CD4-positive, alpha-beta memory T cell (primary cell): ENCODE results near the gene TTN. TPM values are rescaled to one million over a fixed set of nuclear protein-coding genes. Genes with fewer than 3 reads are reported as not detected.

ENCODE experiments used
- CTCF ChIA-PET: fragments of 350-600 bp; sonication (Branson Sonifier 250); formaldehyde crosslinking; loops from one replicate; lab custom pipeline; 2021; ENCODE audit warnings: inconsistent platforms; ENCODE audit not compliant: partially characterized antibody; lab: Charles Lee
- POLR2A ChIA-PET: fragments of 350-600 bp; sonication (Branson Sonifier 250); formaldehyde crosslinking; loops from one replicate; lab custom pipeline; 2021; ENCODE audit not compliant: partially characterized antibody; lab: Charles Lee
- DNase-seq, 5 donors: peaks; one replicate each; pipeline versions ENCODE4 v3.0.0 to v3.0.0-alpha.2; 2020 to 2022; ENCODE audit warnings: mixed read lengths in 1 of 5
- H3K27ac ChIP-seq: one replicate; pipeline ENCODE4 v1.7.0; 2013; ENCODE audit warnings: low read depth, low read length
- H3K27me3 ChIP-seq: 2 replicates; pipeline ENCODE4 v1.7.0; 2013; ENCODE audit warnings: mild to moderate bottlenecking, low read length, moderate library complexity; ENCODE audit not compliant: insufficient read depth
- H3K36me3 ChIP-seq: 2 replicates; pipeline ENCODE4 v1.7.0; 2013; ENCODE audit warnings: mild to moderate bottlenecking, low read length, moderate library complexity; ENCODE audit not compliant: insufficient read depth
- H3K4me1 ChIP-seq: 2 replicates; pipeline ENCODE4 v1.7.0; 2013; ENCODE audit warnings: mild to moderate bottlenecking, low read length, moderate library complexity; ENCODE audit not compliant: insufficient read depth
- H3K4me3 ChIP-seq, 2 donors: one replicate each; pipeline ENCODE4 v1.7.0; 2013; ENCODE audit warnings: low read length in 2 of 2, mild to moderate bottlenecking in 1 of 2
- H3K9me3 ChIP-seq, 2 donors: one replicate each; pipeline ENCODE4 v1.7.0; 2013; ENCODE audit warnings: low read length in 2 of 2, control low read depth in 1 of 2; ENCODE audit not compliant: control insufficient read depth in 1 of 2
- H3K27ac Mint-ChIP-seq, 7 donors: one replicate each; pipeline ENCODE4 v1.8.0; 2020 to 2021; ENCODE audit warnings: mixed read lengths in 7 of 7, mild to moderate bottlenecking in 6 of 7, inconsistent platforms in 3 of 7, moderate library complexity in 3 of 7
- H3K27me3 Mint-ChIP-seq, 2 donors: one replicate each; pipeline ENCODE4 v1.8.0; 2020 to 2021; ENCODE audit warnings: mixed read lengths in 2 of 2
- H3K36me3 Mint-ChIP-seq, 2 donors: one replicate each; pipeline ENCODE4 v1.8.0; 2020 to 2021; ENCODE audit warnings: mixed read lengths in 2 of 2, inconsistent platforms in 1 of 2, mild to moderate bottlenecking in 1 of 2
- H3K4me1 Mint-ChIP-seq, 4 donors: one replicate each; pipeline ENCODE4 v1.8.0; 2020 to 2021; ENCODE audit warnings: mixed read lengths in 4 of 4, mild to moderate bottlenecking in 1 of 4
- H3K4me3 Mint-ChIP-seq, 8 donors: one replicate each; pipeline ENCODE4 v1.8.0; 2020 to 2021; ENCODE audit warnings: mixed read lengths in 8 of 8, mild to moderate bottlenecking in 7 of 8, moderate library complexity in 6 of 8, inconsistent platforms in 3 of 8
- H3K9me3 Mint-ChIP-seq, 8 donors: one replicate each; pipeline ENCODE4 v1.8.0; 2020 to 2021; ENCODE audit warnings: mixed read lengths in 8 of 8, mild to moderate bottlenecking in 5 of 8, inconsistent platforms in 3 of 8, moderate library complexity in 1 of 8
- intact Hi-C: fragments of 100-400 bp; cut with micrococcal nuclease; formaldehyde crosslinking; loops from one replicate; pipeline ENCODE4 v1.15.1; 2023
- polyA plus RNA-seq, 2 donors: library from polyadenylated mRNA; unstranded; fragments of 300-500 nt; fragmentation: Illumina TruSeq; gene quantifications; one replicate each; pipeline ENCODE4 v1.2.3, GENCODE V29; 2021
- total RNA-seq, 2 experiments: library from RNA; stranded (reverse); gene quantifications; one replicate each; pipeline ENCODE4 v1.2.3, GENCODE V29; 2021

The TTN gene
- total and polyA plus RNA-seq, 4 experiments from 2014 or later = 0.22 to 8.6 (median 5.0) TPM

DNA sequence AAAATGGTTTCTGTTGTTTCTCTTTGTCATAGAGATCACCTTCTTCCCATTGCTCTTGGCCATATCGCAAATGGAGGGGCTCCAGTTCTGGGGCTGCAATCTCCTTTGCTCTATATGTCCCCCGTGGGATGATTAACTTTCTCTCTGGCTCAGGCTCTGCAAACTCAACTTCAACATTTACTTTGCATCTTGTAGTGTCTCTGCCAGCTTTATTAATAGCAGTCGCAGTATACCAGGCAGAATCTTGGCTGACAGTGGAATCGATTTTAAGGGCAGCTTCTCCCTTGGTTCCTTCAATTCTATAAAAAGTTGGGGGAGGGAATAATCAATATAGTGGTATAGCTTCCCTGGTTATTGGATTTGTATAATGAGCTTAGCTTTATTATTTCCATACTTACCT, 30.5 kb downstream of the TTN start:
- no peak for DNase-seq
- intact Hi-C loops = no loop called here
- no peak overlapping the region for H3K4me3 ChIP-seq
- CTCF ChIA-PET = no interaction called here
- Mint-ChIP-seq H3K4me3 (no peak overlapping the region), H3K36me3 (peaks cover 2 to 10% of the 10 kb centered on the region in 2 donors), H3K27me3 (no peaks in the 10 kb centered on the region), H3K4me1 (no peaks in the 10 kb centered on the region), H3K9me3 (peaks cover 0 to 7% (median 0%) of the 10 kb centered on the region in 8 donors), H3K27ac (no peak overlapping the region)
- H3K27ac ChIP-seq = no peak overlapping the region
- H3K36me3 ChIP-seq = no peaks in the 10 kb centered on the region
- H3K27me3 ChIP-seq = no peaks in the 10 kb centered on the region
- H3K4me1 ChIP-seq = no peaks in the 10 kb centered on the region
- POLR2A ChIA-PET = no interaction called here
- H3K9me3 ChIP-seq = no peaks in the 10 kb centered on the region

GRCh38 chr2:178775975-178776374, 31.2 kb downstream of the TTN start:
- peaks cover 0 to 7% (median 0%) of the 10 kb centered on the region in 8 donors for H3K9me3 Mint-ChIP-seq
- H3K27me3 Mint-ChIP-seq = no peaks in the 10 kb centered on the region
- no peak overlapping the region for H3K4me3 ChIP-seq
- H3K4me1 Mint-ChIP-seq = no peaks in the 10 kb centered on the region
- CTCF ChIA-PET = interaction anchor here (0.8 kb wide), 1 partner anchor 25 kb away, joined by 4 read pairs; no protein-coding TSS in a partner anchor
- peaks cover 2 to 10% of the 10 kb centered on the region in 2 donors for H3K36me3 Mint-ChIP-seq
- no peak overlapping the region for H3K27ac ChIP-seq
- H3K36me3 ChIP-seq = no peaks in the 10 kb centered on the region
- H3K27ac Mint-ChIP-seq = no peak overlapping the region
- no peaks in the 10 kb centered on the region for H3K27me3 ChIP-seq
- POLR2A ChIA-PET = no interaction called here
- no peak for DNase-seq
- H3K4me1 ChIP-seq = no peaks in the 10 kb centered on the region
- intact Hi-C loops = no loop called here
- H3K4me3 Mint-ChIP-seq = no peak overlapping the region
- no peaks in the 10 kb centered on the region for H3K9me3 ChIP-seq

- Mint-ChIP-seq H3K4me1 (no peaks in the 10 kb centered on the region), H3K36me3 (peaks cover under 1 to 2% of the 10 kb centered on the region in 2 donors), H3K9me3 (peaks cover 0 to 3% (median 0%) of the 10 kb centered on the region in 8 donors), H3K27ac (no peak overlapping the region), H3K27me3 (no peaks in the 10 kb centered on the region), H3K4me3 (no peak overlapping the region)
- no peak overlapping the region for H3K4me3 ChIP-seq
- H3K27me3 ChIP-seq = no peaks in the 10 kb centered on the region
- H3K27ac ChIP-seq = no peak overlapping the region
- no peaks in the 10 kb centered on the region for H3K36me3 ChIP-seq
- no peaks in the 10 kb centered on the region for H3K9me3 ChIP-seq
- CTCF ChIA-PET = no interaction called here
- intact Hi-C loops = no loop called here
- DNase-seq = no peak
- POLR2A ChIA-PET = no interaction called here
- no peaks in the 10 kb centered on the region for H3K4me1 ChIP-seq
Observed at GRCh38 chr2:178770518-178770917, 36.7 kb downstream of the TTN start.

DNA sequence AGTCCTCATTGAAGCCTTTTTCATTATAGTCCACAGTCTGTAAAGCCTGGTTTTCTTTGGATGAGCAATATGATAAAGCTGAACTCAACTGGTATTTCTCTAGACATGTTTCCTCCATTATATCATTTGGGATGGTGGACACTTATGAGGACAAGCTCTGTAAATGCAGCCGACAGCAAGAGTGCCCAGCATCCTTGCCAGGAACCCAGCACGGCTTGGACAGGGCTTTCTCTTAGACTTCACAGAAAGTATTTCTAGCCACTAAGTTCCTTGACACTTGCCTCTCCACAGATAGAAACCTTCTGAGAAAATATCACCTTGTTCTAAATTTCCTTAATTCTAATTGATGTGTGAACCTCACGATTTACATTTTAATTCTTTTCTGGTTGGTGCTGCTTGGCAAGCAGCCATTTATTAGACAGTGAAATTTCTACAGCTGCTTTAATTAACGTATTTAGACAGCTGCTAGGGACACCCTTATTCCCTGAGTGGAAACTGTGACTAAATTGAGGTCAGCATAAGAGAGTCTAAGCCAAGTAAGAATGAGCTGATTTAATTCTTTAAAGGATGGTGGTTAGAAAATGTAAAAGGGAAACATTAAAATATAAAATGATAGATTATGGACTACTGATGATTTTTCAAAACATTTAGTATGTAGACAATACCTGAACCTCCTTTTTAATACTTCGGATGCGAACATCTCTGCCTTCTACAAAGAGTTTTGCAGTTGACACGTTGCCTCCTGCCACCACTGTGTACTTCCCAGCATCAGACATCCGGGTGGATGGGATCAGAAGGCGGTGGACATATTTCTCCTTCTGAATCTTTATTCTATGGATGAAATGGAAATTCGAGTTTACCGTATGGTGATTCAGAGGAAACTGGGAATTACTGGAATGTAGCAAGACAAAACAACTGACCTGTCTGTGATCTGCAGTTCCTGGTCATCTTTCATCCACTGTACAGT, 39.8 kb downstream of the TTN start:
- H3K9me3 ChIP-seq = no peaks in the 10 kb centered on the region
- H3K4me1 ChIP-seq = no peaks in the 10 kb centered on the region
- intact Hi-C loops = no loop called here
- H3K4me3 ChIP-seq = no peak overlapping the region
- peak overlapping the region in 1 of 7 donors; percentile 42 for H3K27ac Mint-ChIP-seq
- H3K27me3 Mint-ChIP-seq = no peaks in the 10 kb centered on the region
- no peaks in the 10 kb centered on the region for H3K4me1 Mint-ChIP-seq
- peaks cover 0 to 4% of the 10 kb centered on the region in 2 donors for H3K36me3 Mint-ChIP-seq
- H3K9me3 Mint-ChIP-seq = peaks cover 0 to 2% (median 0%) of the 10 kb centered on the region in 8 donors
- no peak overlapping the region for H3K4me3 Mint-ChIP-seq
- no peaks in the 10 kb centered on the region for H3K27me3 ChIP-seq
- no peak for DNase-seq
- POLR2A ChIA-PET = no interaction called here
- no peaks in the 10 kb centered on the region for H3K36me3 ChIP-seq
- CTCF ChIA-PET = no interaction called here
- H3K27ac ChIP-seq = no peak overlapping the region

DNA sequence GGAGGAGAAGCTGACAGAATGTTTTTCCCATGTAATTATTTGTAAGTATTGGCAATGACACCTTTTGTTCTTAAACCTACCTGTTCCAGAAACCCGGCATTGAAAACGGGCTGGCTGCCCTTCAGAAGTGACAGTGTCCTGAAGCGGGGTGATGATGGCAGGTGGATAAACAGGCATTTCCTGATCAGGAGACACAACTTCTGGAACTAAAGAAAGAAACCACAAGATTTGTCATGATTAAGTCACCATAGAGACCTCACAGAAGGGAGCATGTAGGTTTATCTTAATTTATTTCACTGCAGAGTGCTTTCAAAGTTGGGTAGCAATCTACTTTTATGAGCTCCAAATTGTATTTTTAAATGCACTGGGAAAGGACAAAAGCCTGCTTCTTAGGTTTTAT, 43.1 kb downstream of the TTN start:
- Histone ChIP-seq H3K27ac (no peak overlapping the region), H3K27me3 (no peaks in the 10 kb centered on the region), H3K36me3 (no peaks in the 10 kb centered on the region), H3K4me1 (no peaks in the 10 kb centered on the region), H3K9me3 (no peaks in the 10 kb centered on the region), H3K4me3 (no peak overlapping the region)
- H3K4me1 Mint-ChIP-seq = no peaks in the 10 kb centered on the region
- no peak for DNase-seq
- no peak overlapping the region for H3K4me3 Mint-ChIP-seq
- H3K27me3 Mint-ChIP-seq = peaks cover 0 to 1% of the 10 kb centered on the region in 2 donors
- CTCF ChIA-PET = interaction anchor here (0.9 to 2.4 kb wide), 4 partner anchors 11 to 151 kb away, joined by 3 to 6 read pairs (median 4); no protein-coding TSS in a partner anchor
- H3K9me3 Mint-ChIP-seq = no peaks in the 10 kb centered on the region
- intact Hi-C loops = no loop called here
- POLR2A ChIA-PET = no interaction called here
- peaks cover 0 to 2% of the 10 kb centered on the region in 2 donors for H3K36me3 Mint-ChIP-seq
- H3K27ac Mint-ChIP-seq = no peak overlapping the region

- POLR2A ChIA-PET = no interaction called here
- peaks cover 0 to 2% of the 10 kb centered on the region in 2 donors for H3K36me3 Mint-ChIP-seq
Observed at GRCh38 chr2:178761759-178762371, 45.4 kb downstream of the TTN start.

GRCh38 chr2:178756843-178757242, 50.4 kb downstream of the TTN start:
- H3K4me3 Mint-ChIP-seq = no peak overlapping the region
- no peaks in the 10 kb centered on the region for H3K4me1 ChIP-seq
- no peaks in the 10 kb centered on the region for H3K36me3 Mint-ChIP-seq
- no peak overlapping the region for H3K27ac Mint-ChIP-seq
- no peaks in the 10 kb centered on the region for H3K4me1 Mint-ChIP-seq
- peaks cover 0 to under 1% of the 10 kb centered on the region in 2 donors for H3K27me3 Mint-ChIP-seq
- H3K36me3 ChIP-seq = no peaks in the 10 kb centered on the region
- DNase-seq = no peak
- no peaks in the 10 kb centered on the region for H3K27me3 ChIP-seq
- H3K4me3 ChIP-seq = no peak overlapping the region
- CTCF ChIA-PET = interaction anchor here (0.6 kb wide), 1 partner anchor 34 kb away, joined by 3 read pairs; no protein-coding TSS in a partner anchor
- no peaks in the 10 kb centered on the region for H3K9me3 ChIP-seq
- no peak overlapping the region for H3K27ac ChIP-seq
- no peaks in the 10 kb centered on the region for H3K9me3 Mint-ChIP-seq
- POLR2A ChIA-PET = no interaction called here
- intact Hi-C loops = no loop called here

More at GRCh38 chr2:178761759-178762371, 45.4 kb downstream of the TTN start:
- H3K4me3 ChIP-seq = no peak overlapping the region
- H3K27ac Mint-ChIP-seq = no peak overlapping the region
- no peaks in the 10 kb centered on the region for H3K4me1 ChIP-seq
- no peaks in the 10 kb centered on the region for H3K9me3 ChIP-seq
- no peak overlapping the region for H3K27ac ChIP-seq
- H3K27me3 Mint-ChIP-seq = peaks cover 0 to 1% of the 10 kb centered on the region in 2 donors
- no peaks in the 10 kb centered on the region for H3K4me1 Mint-ChIP-seq
- no peaks in the 10 kb centered on the region for H3K36me3 ChIP-seq
- no peaks in the 10 kb centered on the region for H3K9me3 Mint-ChIP-seq
- no peaks in the 10 kb centered on the region for H3K27me3 ChIP-seq
- intact Hi-C loops = loop anchor here (1.0 kb wide), 1 partner anchor 152 kb away; no protein-coding TSS in a partner anchor
- H3K4me3 Mint-ChIP-seq = no peak overlapping the region
- DNase-seq = peak in 4 of 5 donors; percentile 20 to 31 (median 27)
- CTCF ChIA-PET = interaction anchor here (0.7 to 2.1 kb wide), 11 partner anchors 12 to 370 kb away, joined by 3 to 10 read pairs (median 3); no protein-coding TSS in a partner anchor
